H1 (cell line): ENCODE data around the gene CTSC. TPM values are rescaled to one million over a fixed set of nuclear protein-coding genes. Genes with fewer than 3 reads are reported as not detected.

Source experiments
- CTCF ChIA-PET: fragments of 300-600 bp; sonication (Branson Sonifier 250); formaldehyde crosslinking; loops from one replicate; lab custom pipeline; 2021; ENCODE audit not compliant: partially characterized antibody; lab: Charles Lee
- POLR2A ChIA-PET: fragments of 300-600 bp; sonication (Branson Sonifier 250); formaldehyde crosslinking; loops from one replicate; lab custom pipeline; 2021; ENCODE audit warnings: inconsistent platforms; ENCODE audit not compliant: partially characterized antibody; lab: Charles Lee
- DNase-seq, 2 experiments: peaks; one replicate each; pipeline versions ENCODE4 v3.0.0 to v3.0.0-alpha.2; 2010 to 2022; ENCODE audit warnings: low spot score in 2 of 2, low read depth in 1 of 2, mixed read lengths in 1 of 2
- FAIRE-seq: peaks from 2 replicates; lab custom pipeline; 2011; peaks lifted over from hg19 to GRCh38; lab: Jason Lieb, UNC
- H2AFZ ChIP-seq: 2 replicates; pipeline ENCODE4 v1.8.1; 2012; ENCODE audit warnings: low read length, inconsistent platforms
- H2AK5ac ChIP-seq: 2 replicates; pipeline ENCODE4 v1.6.1; 2013; ENCODE audit warnings: low read depth, low read length
- H2BK120ac ChIP-seq: replicated peaks from 2 replicates; pipeline ENCODE3; 2013; ENCODE audit warnings: low read depth, low read length, inconsistent platforms
- H2BK12ac ChIP-seq: 2 replicates; pipeline ENCODE4 v1.6.1; 2013; ENCODE audit warnings: low read depth, low read length
- H2BK15ac ChIP-seq: 2 replicates; pipeline ENCODE4 v1.6.1; 2013; ENCODE audit warnings: low read length
- H2BK20ac ChIP-seq: 2 replicates; pipeline ENCODE4 v1.6.1; 2013; ENCODE audit warnings: low read length
- H2BK5ac ChIP-seq: 2 replicates; pipeline ENCODE4 v1.6.1; 2013; ENCODE audit warnings: low read depth, low read length
- H3K14ac ChIP-seq: 2 replicates; pipeline ENCODE4 v1.6.1; 2013; ENCODE audit warnings: inconsistent platforms; ENCODE audit not compliant: insufficient read length
- H3K18ac ChIP-seq: 2 replicates; pipeline ENCODE4 v1.6.1; 2013; ENCODE audit warnings: low read length; ENCODE audit errors: extremely low read depth
- H3K23ac ChIP-seq: 2 replicates; pipeline ENCODE4 v1.6.1; 2013; ENCODE audit warnings: inconsistent platforms; ENCODE audit not compliant: insufficient read length
- H3K23me2 ChIP-seq: 2 replicates; pipeline ENCODE4 v1.6.1; 2013; ENCODE audit warnings: low read depth, low read length
- H3K27ac ChIP-seq: 2 replicates; pipeline ENCODE4 v1.6.1; 2011; ENCODE audit warnings: low read depth, low read length, inconsistent platforms
- H3K27me3 ChIP-seq, 4 experiments: replicated peaks in 1 of 4; 1 replicate in 1 of 4; 2 replicates in 3 of 4; pipeline versions ENCODE4 v1.6.1 to v1.8.1; 2011 to 2013; ENCODE audit warnings: low read length in 3 of 4, mild to moderate bottlenecking in 3 of 4, inconsistent platforms in 2 of 4, mixed read lengths in 2 of 4, moderate library complexity in 1 of 4; ENCODE audit not compliant: control insufficient read depth in 3 of 4, insufficient read depth in 3 of 4; ENCODE audit errors: extremely low read depth in 1 of 4
- H3K36me3 ChIP-seq, 4 experiments: 2 replicates each; pipeline versions ENCODE4 v1.6.1 to v1.8.1; 2011 to 2013; ENCODE audit warnings: mild to moderate bottlenecking in 4 of 4, low read length in 3 of 4, moderate library complexity in 2 of 4, control low read depth in 1 of 4, inconsistent platforms in 1 of 4; ENCODE audit not compliant: insufficient read depth in 4 of 4, control insufficient read depth in 2 of 4
- H3K4ac ChIP-seq: replicated peaks from 2 replicates; pipeline ENCODE3; 2013; ENCODE audit warnings: low read length, low read depth, mixed read lengths, inconsistent platforms; ENCODE audit not compliant: insufficient read length
- H3K4me1 ChIP-seq, 4 experiments: replicated peaks in 1 of 4; 1 replicate in 1 of 4; 2 replicates in 3 of 4; pipeline versions ENCODE4 v1.6.1 to v1.8.1; 2011 to 2013; ENCODE audit warnings: low read length in 3 of 4, inconsistent platforms in 2 of 4, mixed read lengths in 1 of 4; ENCODE audit not compliant: insufficient read depth in 4 of 4, control insufficient read depth in 3 of 4
- H3K4me2 ChIP-seq, 2 experiments: 2 replicates each; pipeline versions ENCODE4 v1.6.1 to v1.8.1; 2011 to 2013; ENCODE audit warnings: low read depth in 2 of 2, low read length in 2 of 2, control low read depth in 1 of 2, inconsistent platforms in 1 of 2, mild to moderate bottlenecking in 1 of 2; ENCODE audit not compliant: insufficient read depth in 1 of 2
- H3K4me3 ChIP-seq, 4 experiments: fragments of 200-600, 300-600 bp in 1 of 4; sonication (generic), shearing (Covaris generic), sonication (Bioruptor Twin) in 1 of 4; 2 replicates each; pipeline versions ENCODE4 v1.5.1 to v1.8.1; 2011 to 2016; ENCODE audit warnings: low read length in 4 of 4, low read depth in 3 of 4, control low read depth in 2 of 4, inconsistent platforms in 2 of 4, mild to moderate bottlenecking in 2 of 4, mixed read lengths in 1 of 4, moderate library complexity in 1 of 4; ENCODE audit not compliant: insufficient read depth in 2 of 4; ENCODE audit errors: extremely low read depth in 1 of 4
- H3K56ac ChIP-seq: replicated peaks from 2 replicates; pipeline ENCODE3; 2013; ENCODE audit warnings: low read depth, mild to moderate bottlenecking, mixed read lengths, low read length, inconsistent platforms; ENCODE audit not compliant: insufficient read length
- H3K79me1 ChIP-seq: 2 replicates; pipeline ENCODE4 v1.6.1; 2013; ENCODE audit warnings: low read depth, low read length, control low read depth
- H3K79me2 ChIP-seq, 2 experiments: 2 replicates each; pipeline versions ENCODE4 v1.6.1 to v1.8.1; 2012 to 2013; ENCODE audit warnings: low read length in 2 of 2, mild to moderate bottlenecking in 2 of 2, inconsistent platforms in 1 of 2; ENCODE audit not compliant: insufficient read depth in 2 of 2, control insufficient read depth in 1 of 2
- H3K9ac ChIP-seq, 4 experiments: replicated peaks in 1 of 4; 1 replicate in 1 of 4; 2 replicates in 3 of 4; pipeline versions ENCODE4 v1.6.1 to v1.8.1; 2011 to 2013; ENCODE audit warnings: low read depth in 3 of 4, low read length in 3 of 4, control low read depth in 2 of 4, mild to moderate bottlenecking in 2 of 4, moderate library complexity in 2 of 4, inconsistent platforms in 1 of 4; ENCODE audit errors: extremely low read depth in 1 of 4
- H3K9me3 ChIP-seq, 2 experiments: 2 replicates each; pipeline versions ENCODE4 v1.6.1 to v1.8.1; 2012 to 2013; ENCODE audit warnings: mild to moderate bottlenecking in 2 of 2, moderate library complexity in 2 of 2, control low read depth in 1 of 2, inconsistent platforms in 1 of 2, low read depth in 1 of 2, low read length in 1 of 2, mixed read lengths in 1 of 2; ENCODE audit not compliant: insufficient read depth in 2 of 2
- H4K20me1 ChIP-seq, 2 experiments: replicated peaks in 1 of 2; 2 replicates each; pipeline versions ENCODE3 to v1.8.1; 2011 to 2013; ENCODE audit warnings: inconsistent platforms in 2 of 2, low read length in 2 of 2, mild to moderate bottlenecking in 1 of 2; ENCODE audit not compliant: insufficient read depth in 2 of 2, control insufficient read depth in 1 of 2
- H4K5ac ChIP-seq: 2 replicates; pipeline ENCODE4 v1.6.1; 2013; ENCODE audit warnings: low read length, low read depth, mixed read lengths, inconsistent platforms; ENCODE audit not compliant: insufficient read length
- H4K8ac ChIP-seq: 2 replicates; pipeline ENCODE4 v1.8.0; 2013; ENCODE audit warnings: mild to moderate bottlenecking, moderate library complexity, low read length, inconsistent platforms; ENCODE audit not compliant: insufficient read depth; ENCODE audit errors: extremely low read depth
- H4K91ac ChIP-seq: replicated peaks from 2 replicates; pipeline ENCODE3; 2013; ENCODE audit warnings: low read length, mixed read lengths, inconsistent platforms; ENCODE audit not compliant: insufficient read length
- BCL11A ChIP-seq, 2 experiments: IDR thresholded peaks; one replicate each; pipeline ENCODE4 v1.6.1; 2011; ENCODE audit warnings: low read depth in 2 of 2, low read length in 2 of 2, mild to moderate bottlenecking in 2 of 2
- CBX5 ChIP-seq: fragments of 300-800, 300-1000 bp; sonication (generic); IDR thresholded peaks from 2 replicates; pipeline ENCODE4 v1.7.1; 2016; ENCODE audit warnings: antibody characterized with exemption, low read length, low read depth
- CHD2 ChIP-seq: IDR thresholded peaks from 2 replicates; pipeline ENCODE4 v1.6.1; 2012; ENCODE audit warnings: low read length, improper control_type of control experiment
- HDAC2 ChIP-seq, 2 experiments: fragments of 300-600 bp in 1 of 2; sonication (generic) in 1 of 2; IDR thresholded peaks; 2 replicates each; pipeline ENCODE4 v1.6.1; 2011 to 2012; ENCODE audit warnings: low read depth in 2 of 2, low read length in 2 of 2, mild to moderate bottlenecking in 2 of 2, moderate library complexity in 2 of 2, borderline replicate concordance in 1 of 2, inconsistent platforms in 1 of 2
- KDM4A ChIP-seq: IDR thresholded peaks from one replicate; pipeline ENCODE4 v1.7.1; 2012; ENCODE audit warnings: low read depth, mild to moderate bottlenecking, moderate library complexity, low read length, inconsistent platforms; ENCODE audit not compliant: severe bottlenecking
- KDM5A ChIP-seq: fragments of 200-600 bp; IDR thresholded peaks from 2 replicates; pipeline ENCODE4 v1.7.1; 2012; ENCODE audit warnings: mild to moderate bottlenecking, low read length, inconsistent platforms, mixed read lengths
- NANOG ChIP-seq: IDR thresholded peaks from 2 replicates; pipeline ENCODE4 v1.6.1; 2011; ENCODE audit warnings: low read length, low read depth, mild to moderate bottlenecking, inconsistent platforms; ENCODE audit not compliant: insufficient read depth, poor library complexity, severe bottlenecking
- PHF8 ChIP-seq: fragments of 200-600 bp; sonication (generic); conservative IDR thresholded peaks from 2 replicates; pipeline ENCODE4 v1.7.1; 2012; ENCODE audit warnings: low read depth, mild to moderate bottlenecking, inconsistent platforms, low read length, moderate library complexity
- POU5F1 ChIP-seq: IDR thresholded peaks from 2 replicates; pipeline ENCODE4 v1.6.1; 2011; ENCODE audit warnings: low read depth, mild to moderate bottlenecking, low read length, moderate library complexity
- SIX5 ChIP-seq: IDR thresholded peaks from 2 replicates; pipeline ENCODE4 v1.6.1; 2011; ENCODE audit warnings: mild to moderate bottlenecking, low read depth, low read length
- SP4 ChIP-seq: IDR thresholded peaks from 2 replicates; pipeline ENCODE4 v1.6.1; 2012; ENCODE audit warnings: low read length, inconsistent platforms
- TEAD4 ChIP-seq: IDR thresholded peaks from 2 replicates; pipeline ENCODE4 v1.6.1; 2012; ENCODE audit warnings: low read depth, low read length, inconsistent platforms, mixed read lengths
- WGBS, 2 experiments: shearing (Covaris generic) in 1 of 2; methylation state at CpG; one replicate each; pipeline versions ENCODE4 v1.1.6 to v1.1.7; 2013 to 2015; ENCODE audit warnings: low lambda C conversion rate in 2 of 2, mixed read lengths in 2 of 2, inconsistent platforms in 1 of 2, low coverage in 1 of 2, missing lambda C conversion rate in 1 of 2; ENCODE audit not compliant: insufficient replicate concordance in 2 of 2, insufficient coverage in 1 of 2, insufficient read length in 1 of 2; ENCODE audit errors: extremely low coverage in 1 of 2, missing lambda C conversion rate in 1 of 2; 5-methylcytosine and 5-hydroxymethylcytosine counted together
- polyA plus RNA-seq, 7 experiments: library from polyadenylated mRNA; depleted of rRNA in 3 of 7; stranded (reverse) in 5 of 7; unstranded in 2 of 7; fragments of >200 nt in 5 of 7; fragments of 200-250 nt in 2 of 7; gene quantifications; 1 replicate in 5 of 7; 2 replicates in 1 of 7; 4 replicates in 1 of 7; pipeline versions ENCODE4 v1.2.1 to v1.2.3, GENCODE V29; 2011 to 2013; ENCODE audit warnings: missing spikeins in 2 of 7, mixed read lengths in 2 of 7
- total RNA-seq: library from RNA; stranded (reverse); fragmentation: NEBNext Ultra II Directional; extraction: Animal tissue kit (Norgen Biotek cat#: 25700); gene quantifications from 2 replicates; pipeline ENCODE4 v1.2.1, GENCODE V29; 2021
- TF ChIP-seq, protein P1 (sequence below): IDR thresholded peaks from 2 replicates; pipeline ENCODE4 v1.6.1; 2011; ENCODE audit warnings: low read depth, mild to moderate bottlenecking, low read length; ENCODE audit not compliant: insufficient read depth

The CTSC gene
- total and polyA plus RNA-seq, 2 of the 8 experiments (the other 6 are each of a cell fraction or from before 2014, with no cell fraction given) = 347 to 369 TPM

DNA sequence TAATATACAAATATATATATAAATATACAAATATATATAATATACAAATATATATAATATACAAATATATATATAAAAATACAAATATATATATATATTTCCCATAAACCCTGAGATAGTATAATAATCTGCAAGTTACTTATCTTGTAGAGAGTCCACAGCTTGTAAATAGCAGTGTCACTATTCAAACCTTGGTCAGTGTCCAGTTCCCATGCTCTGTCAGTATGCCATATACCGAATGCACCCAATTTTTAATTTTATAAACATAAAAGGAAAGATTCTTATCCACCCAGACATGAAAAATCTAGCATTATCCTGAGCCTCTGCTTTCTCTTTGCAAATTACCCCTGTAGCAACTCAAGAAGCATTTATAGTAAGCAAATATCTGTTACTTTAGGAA, 21.6 kb upstream of the CTSC start:
- Histone ChIP-seq H4K8ac (no peak overlapping the region), H3K4ac (no peak overlapping the region), H3K79me2 (no peaks in the 10 kb centered on the region), H2BK20ac (no peak overlapping the region), H3K27ac (no peak overlapping the region), H3K4me2 (no peak overlapping the region), H2BK12ac (no peak overlapping the region), H3K36me3 (no peaks in the 10 kb centered on the region), H4K91ac (no peak overlapping the region), H2AK5ac (no peak overlapping the region), H2BK15ac (no peak overlapping the region), H2BK120ac (no peak overlapping the region), H3K23ac (no peak overlapping the region), H3K79me1 (no peaks in the 10 kb centered on the region), H2BK5ac (no peak overlapping the region), H3K18ac (no peak overlapping the region), H3K27me3 (no peaks in the 10 kb centered on the region), H3K4me1 (peaks cover 0 to 5% (median 2%) of the 10 kb centered on the region in 4 experiments; a peak in 1 of 7 replicates)
- DNase-seq = no peak
- WGBS, 2 experiments = 91% methylated on average over 1 of the region's 1 CpG; no CpG with 5 or more reads in 1 of the 2 experiments
- TF ChIP-seq, protein P1, sequence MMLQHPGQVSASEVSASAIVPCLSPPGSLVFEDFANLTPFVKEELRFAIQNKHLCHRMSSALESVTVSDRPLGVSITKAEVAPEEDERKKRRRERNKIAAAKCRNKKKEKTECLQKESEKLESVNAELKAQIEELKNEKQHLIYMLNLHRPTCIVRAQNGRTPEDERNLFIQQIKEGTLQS = no peak
- no peak for TF ChIP-seq TEAD4
- no peak for TF ChIP-seq PHF8
- no peak for TF ChIP-seq KDM5A
- TF ChIP-seq POU5F1 = no peak
- no peak for TF ChIP-seq CHD2
- no peak for TF ChIP-seq NANOG
- no peak for TF ChIP-seq HDAC2 (IDR thresholded peaks at IDR 0.05; ENCODE audit: borderline replicate concordance in 1 of 2, low read depth in 2 of 2, low read length in 2 of 2)
- TF ChIP-seq CBX5 = no peak
- no peak for TF ChIP-seq SP4
- TF ChIP-seq BCL11A (IDR thresholded peaks at IDR 0.05; ENCODE audit: low read depth in 2 of 2, low read length in 2 of 2) = no peak
- no peak for TF ChIP-seq KDM4A
- TF ChIP-seq SIX5 = no peak
- TF ChIP-seq, all 59 proteins: peak for 0
- Histone ChIP-seq H3K23me2 (no peaks in the 10 kb centered on the region), H3K4me3 (no peak overlapping the region), H3K56ac (no peak overlapping the region), H3K9ac (no peak overlapping the region), H4K5ac (no peak overlapping the region), H2AFZ (no peak overlapping the region), H3K9me3 (no peaks in the 10 kb centered on the region), H4K20me1 (no peaks in the 10 kb centered on the region), H3K14ac (no peak overlapping the region)
- CTCF ChIA-PET = interaction anchor here (0.8 to 0.9 kb wide), 3 partner anchors 9 to 84 kb away, joined by 3 to 4 read pairs (median 3); no protein-coding TSS in a partner anchor
- FAIRE-seq = no peak
- POLR2A ChIA-PET = interaction anchor here (1.9 kb wide), 1 partner anchor 22 kb away, joined by 7 read pairs; the partner anchor contains the start of gene CTSC
